Measurements from ENCODE around the gene ADGRB2. TPM values are rescaled to one million over a fixed set of nuclear protein-coding genes. Genes with fewer than 3 reads are reported as not detected.

The ADGRB2 gene, protein sequence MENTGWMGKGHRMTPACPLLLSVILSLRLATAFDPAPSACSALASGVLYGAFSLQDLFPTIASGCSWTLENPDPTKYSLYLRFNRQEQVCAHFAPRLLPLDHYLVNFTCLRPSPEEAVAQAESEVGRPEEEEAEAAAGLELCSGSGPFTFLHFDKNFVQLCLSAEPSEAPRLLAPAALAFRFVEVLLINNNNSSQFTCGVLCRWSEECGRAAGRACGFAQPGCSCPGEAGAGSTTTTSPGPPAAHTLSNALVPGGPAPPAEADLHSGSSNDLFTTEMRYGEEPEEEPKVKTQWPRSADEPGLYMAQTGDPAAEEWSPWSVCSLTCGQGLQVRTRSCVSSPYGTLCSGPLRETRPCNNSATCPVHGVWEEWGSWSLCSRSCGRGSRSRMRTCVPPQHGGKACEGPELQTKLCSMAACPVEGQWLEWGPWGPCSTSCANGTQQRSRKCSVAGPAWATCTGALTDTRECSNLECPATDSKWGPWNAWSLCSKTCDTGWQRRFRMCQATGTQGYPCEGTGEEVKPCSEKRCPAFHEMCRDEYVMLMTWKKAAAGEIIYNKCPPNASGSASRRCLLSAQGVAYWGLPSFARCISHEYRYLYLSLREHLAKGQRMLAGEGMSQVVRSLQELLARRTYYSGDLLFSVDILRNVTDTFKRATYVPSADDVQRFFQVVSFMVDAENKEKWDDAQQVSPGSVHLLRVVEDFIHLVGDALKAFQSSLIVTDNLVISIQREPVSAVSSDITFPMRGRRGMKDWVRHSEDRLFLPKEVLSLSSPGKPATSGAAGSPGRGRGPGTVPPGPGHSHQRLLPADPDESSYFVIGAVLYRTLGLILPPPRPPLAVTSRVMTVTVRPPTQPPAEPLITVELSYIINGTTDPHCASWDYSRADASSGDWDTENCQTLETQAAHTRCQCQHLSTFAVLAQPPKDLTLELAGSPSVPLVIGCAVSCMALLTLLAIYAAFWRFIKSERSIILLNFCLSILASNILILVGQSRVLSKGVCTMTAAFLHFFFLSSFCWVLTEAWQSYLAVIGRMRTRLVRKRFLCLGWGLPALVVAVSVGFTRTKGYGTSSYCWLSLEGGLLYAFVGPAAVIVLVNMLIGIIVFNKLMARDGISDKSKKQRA (N-terminal part only)
- total RNA-seq: 1 to 10 TPM; 1.4 to 6.0 (median 2.5) TPM

DNA sequence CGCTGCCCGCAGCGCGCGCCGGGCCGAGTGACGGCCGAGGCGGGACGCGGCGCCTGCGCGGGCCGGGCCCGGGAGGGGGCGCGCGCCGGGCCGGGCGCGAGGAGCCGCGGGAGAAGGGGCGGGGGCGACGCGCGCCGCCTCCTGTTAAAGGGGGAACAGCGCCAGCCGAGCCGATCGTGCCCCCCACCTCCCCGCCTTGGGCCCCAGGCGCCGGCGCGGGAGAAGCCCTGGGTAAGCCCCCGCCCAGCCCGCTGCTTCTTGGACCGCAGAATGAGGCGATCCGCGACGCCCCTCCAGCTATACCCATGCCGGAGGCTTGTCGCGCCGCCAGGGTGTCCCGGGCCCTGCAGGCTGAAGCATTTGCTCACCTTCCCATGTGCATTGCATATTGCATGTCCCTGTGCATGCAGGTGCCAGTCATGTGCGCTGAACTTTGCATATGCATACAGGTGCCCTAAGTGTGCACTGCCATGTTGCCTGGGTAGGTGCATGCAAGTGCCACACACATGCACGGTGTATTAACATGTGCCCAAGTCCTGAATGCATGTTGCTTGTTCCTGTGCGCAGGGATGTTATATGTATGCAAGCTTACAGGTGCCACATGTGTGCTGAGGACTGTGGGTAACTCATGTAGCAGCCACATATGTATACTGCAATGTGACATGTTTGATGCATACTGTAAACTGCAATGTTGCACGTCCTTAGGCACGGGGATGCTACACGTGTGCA, at the start of gene ADGRB2:
TSS of gene ADGRB2 (minus strand) at position 29 of the 729 bp plus-strand sequence. CDS start 7,119 bp downstream, outside the sequence.
- no peak for DNase-seq (ENCODE audit: low spot score in 2 of 2)
- Histone ChIP-seq H3K36me3 (no peaks in the 10 kb centered on the region), H3K27ac (no peak within 1 kb of the TSS), H3K4me1 (peaks cover 49% of the 10 kb centered on the region), H3K27me3 (peaks cover 27% of the 10 kb centered on the region), H3K9me3 (no peaks in the 10 kb centered on the region), H3K4me3 (peak within 1 kb of the TSS; percentile 66)
- WGBS: 22% methylated on average over 6 of the region's 59 CpGs
- TF ChIP-seq, protein P1, sequence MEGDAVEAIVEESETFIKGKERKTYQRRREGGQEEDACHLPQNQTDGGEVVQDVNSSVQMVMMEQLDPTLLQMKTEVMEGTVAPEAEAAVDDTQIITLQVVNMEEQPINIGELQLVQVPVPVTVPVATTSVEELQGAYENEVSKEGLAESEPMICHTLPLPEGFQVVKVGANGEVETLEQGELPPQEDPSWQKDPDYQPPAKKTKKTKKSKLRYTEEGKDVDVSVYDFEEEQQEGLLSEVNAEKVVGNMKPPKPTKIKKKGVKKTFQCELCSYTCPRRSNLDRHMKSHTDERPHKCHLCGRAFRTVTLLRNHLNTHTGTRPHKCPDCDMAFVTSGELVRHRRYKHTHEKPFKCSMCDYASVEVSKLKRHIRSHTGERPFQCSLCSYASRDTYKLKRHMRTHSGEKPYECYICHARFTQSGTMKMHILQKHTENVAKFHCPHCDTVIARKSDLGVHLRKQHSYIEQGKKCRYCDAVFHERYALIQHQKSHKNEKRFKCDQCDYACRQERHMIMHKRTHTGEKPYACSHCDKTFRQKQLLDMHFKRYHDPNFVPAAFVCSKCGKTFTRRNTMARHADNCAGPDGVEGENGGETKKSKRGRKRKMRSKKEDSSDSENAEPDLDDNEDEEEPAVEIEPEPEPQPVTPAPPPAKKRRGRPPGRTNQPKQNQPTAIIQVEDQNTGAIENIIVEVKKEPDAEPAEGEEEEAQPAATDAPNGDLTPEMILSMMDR (IDR thresholded peaks at IDR 0.05): no peak
- no peak for TF ChIP-seq POLR2A (IDR thresholded peaks at IDR 0.05)
- no peak for TF ChIP-seq EP300 (IDR thresholded peaks at IDR 0.05)
- TF ChIP-seq POLR2AphosphoS5 (IDR thresholded peaks at IDR 0.05): no peak

DNA sequence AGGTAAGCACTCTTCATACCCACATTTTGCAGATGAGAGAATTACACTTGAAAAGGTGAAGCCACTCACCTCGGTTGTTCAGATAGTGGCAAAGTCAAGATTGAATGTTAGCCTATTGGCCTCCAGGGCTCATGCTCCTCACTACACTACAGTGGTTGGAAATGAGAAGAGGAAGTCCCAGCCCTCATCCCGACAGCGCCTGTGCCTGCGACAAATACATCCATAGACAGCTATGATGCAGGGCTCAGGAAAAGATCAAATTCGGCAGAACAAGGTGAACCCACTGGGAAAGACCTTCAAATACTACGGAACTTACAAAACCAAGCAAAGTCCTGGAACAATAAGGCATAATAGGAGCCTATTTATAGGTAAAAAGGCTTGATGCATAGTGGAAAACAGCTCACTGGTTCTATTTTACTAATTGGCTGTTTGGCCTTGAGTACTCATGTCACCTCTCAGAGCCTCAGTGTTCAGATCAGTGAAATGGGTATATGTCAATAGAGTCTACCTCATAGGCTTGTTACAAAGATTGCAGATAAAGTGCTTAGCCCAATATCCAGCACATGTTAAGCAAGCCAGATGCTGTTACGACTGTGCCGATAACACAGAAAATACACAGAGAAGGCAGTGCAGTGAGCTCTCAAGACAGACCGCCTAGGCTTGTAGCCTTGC, 48.2 kb upstream of the ADGRB2 start:
- no peak for DNase-seq (ENCODE audit: low spot score in 2 of 2)
- H3K36me3 ChIP-seq: no peaks in the 10 kb centered on the region
- H3K27ac ChIP-seq: no peak overlapping the region
- H3K27me3 ChIP-seq: no peaks in the 10 kb centered on the region
- H3K9me3 ChIP-seq: no peaks in the 10 kb centered on the region
- TF ChIP-seq POLR2A (IDR thresholded peaks at IDR 0.05) (no peak), EP300 (IDR thresholded peaks at IDR 0.05) (no peak), POLR2AphosphoS5 (IDR thresholded peaks at IDR 0.05) (no peak)
- TF ChIP-seq, protein P1 (IDR thresholded peaks at IDR 0.05): no peak
- H3K4me1 ChIP-seq: peaks cover 12% of the 10 kb centered on the region
- WGBS: 87% methylated on average over 9 of the region's 9 CpGs
- no peak overlapping the region for H3K4me3 ChIP-seq

DNA sequence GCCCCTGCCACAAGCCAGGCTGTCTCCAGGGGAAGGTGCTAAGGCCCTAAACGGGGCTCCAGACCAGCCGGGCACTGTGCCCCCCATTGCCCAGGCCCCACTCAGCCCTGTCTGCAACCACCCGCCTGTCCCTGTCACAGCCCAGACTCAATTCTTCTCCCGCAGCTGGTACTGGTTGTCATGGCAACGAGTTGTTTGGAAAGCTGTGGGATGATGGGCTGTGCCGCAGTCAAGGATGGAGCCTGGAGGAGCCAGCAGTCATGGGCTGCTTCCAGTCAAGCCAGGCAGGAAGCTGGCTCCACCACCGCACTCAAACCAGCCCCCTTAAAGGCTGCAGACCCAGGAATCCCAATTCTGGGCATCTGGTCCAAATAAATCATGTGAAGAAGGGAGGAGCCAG, 47.5 kb upstream of the ADGRB2 start:
- Histone ChIP-seq H3K9me3 (no peaks in the 10 kb centered on the region), H3K27me3 (no peaks in the 10 kb centered on the region), H3K4me1 (peaks cover 12% of the 10 kb centered on the region), H3K4me3 (no peak overlapping the region), H3K27ac (no peak overlapping the region), H3K36me3 (no peaks in the 10 kb centered on the region)
- DNase-seq (ENCODE audit: low spot score in 2 of 2): peak in 1 of 2 donors; percentile 65
- WGBS: 82% methylated on average over 2 of the region's 7 CpGs
- no peak for TF ChIP-seq EP300 (IDR thresholded peaks at IDR 0.05)
- TF ChIP-seq POLR2A (IDR thresholded peaks at IDR 0.05): no peak
- TF ChIP-seq POLR2AphosphoS5 (IDR thresholded peaks at IDR 0.05): no peak
- TF ChIP-seq, protein P1 (IDR thresholded peaks at IDR 0.05): no peak

DNA sequence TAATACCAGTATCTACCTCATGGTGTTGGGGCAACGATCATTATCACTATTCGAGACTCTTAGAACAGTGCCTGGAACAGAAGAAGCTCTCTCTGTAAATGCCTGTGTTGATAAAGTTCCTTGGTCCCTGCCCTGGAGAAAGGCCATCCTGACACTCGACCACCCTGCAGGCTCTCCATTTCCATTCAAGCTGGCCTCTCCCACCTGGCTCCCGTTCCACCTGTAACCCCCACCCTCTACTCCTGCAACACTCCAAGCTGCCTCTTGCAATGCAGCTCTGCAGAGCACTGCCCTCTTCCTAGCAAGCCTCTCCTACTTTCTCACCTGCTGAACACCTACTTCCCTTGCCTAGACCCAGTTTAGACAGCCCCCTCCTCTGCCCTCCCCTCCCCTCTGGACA, 45.6 kb upstream of the ADGRB2 start:
- Histone ChIP-seq H3K4me1 (peaks cover 6% of the 10 kb centered on the region), H3K27ac (no peak overlapping the region), H3K36me3 (no peaks in the 10 kb centered on the region), H3K27me3 (no peaks in the 10 kb centered on the region), H3K9me3 (no peaks in the 10 kb centered on the region), H3K4me3 (no peak overlapping the region)
- TF ChIP-seq POLR2AphosphoS5 (IDR thresholded peaks at IDR 0.05): no peak
- TF ChIP-seq POLR2A (IDR thresholded peaks at IDR 0.05): no peak
- TF ChIP-seq EP300 (IDR thresholded peaks at IDR 0.05): no peak
- TF ChIP-seq, protein P1 (IDR thresholded peaks at IDR 0.05): no peak
- WGBS: 70% methylated on average over 4 of the region's 4 CpGs
- DNase-seq (ENCODE audit: low spot score in 2 of 2): peak in 1 of 2 donors; percentile 65

Data from suprapubic skin (tissue), 4 donors.